SK-N-SH treated with all-trans-retinoic acid at 6 μM for 48 hours (cell line): ENCODE measurements around the gene OPRL1.

Source experiments
- ATAC-seq: fragments of 200-7000 bp; cut with Tn5 transposase; 3 replicates; pipeline ENCODE4 v1.9.1; 2020; ENCODE audit warnings: mild to moderate bottlenecking, moderate library complexity
- ARNTL ChIP-seq: fragments of 450-650 bp; formaldehyde crosslinking; IDR thresholded peaks from 2 replicates; pipeline ENCODE4 v1.5.0; 2020; ENCODE audit warnings: low read depth, mild to moderate bottlenecking, moderate library complexity, borderline replicate concordance
- BACH2 ChIP-seq: fragments of 250-450 bp; sonication (Bioruptor Pico); IDR thresholded peaks from 2 replicates; pipeline ENCODE4 v1.9.0; 2021; ENCODE audit warnings: mild to moderate bottlenecking, borderline replicate concordance
- ESRRG ChIP-seq: fragments of 250-450 bp; sonication (Bioruptor Pico); IDR thresholded peaks from 2 replicates; pipeline ENCODE4 v1.6.1; 2021; ENCODE audit warnings: mild to moderate bottlenecking
- GLIS3 ChIP-seq: fragments of 250-450 bp; sonication (Bioruptor Pico); IDR thresholded peaks from 2 replicates; pipeline ENCODE4 v1.5.0; 2020; ENCODE audit warnings: mild to moderate bottlenecking, moderate library complexity
- ISL1 ChIP-seq: fragments of 250-450 bp; sonication (Bioruptor Pico); IDR thresholded peaks from 2 replicates; pipeline ENCODE4 v2.1.2; 2022; ENCODE audit warnings: mild to moderate bottlenecking, moderate library complexity
- PPARA ChIP-seq: fragments of 250-450 bp; sonication (Bioruptor Pico); IDR thresholded peaks from 2 replicates; pipeline ENCODE4 v1.5.0; 2020; ENCODE audit warnings: mild to moderate bottlenecking, borderline replicate concordance
- RARB ChIP-seq: fragments of 250-450 bp; sonication (Bioruptor Pico); IDR thresholded peaks from 2 replicates; pipeline ENCODE4 v1.8.0; 2021; ENCODE audit warnings: mild to moderate bottlenecking, moderate library complexity
- SNAI2 ChIP-seq: fragments of 250-450 bp; sonication (Bioruptor Pico); IDR thresholded peaks from 2 replicates; pipeline ENCODE4 v1.5.0; 2020; ENCODE audit warnings: mild to moderate bottlenecking, moderate library complexity
- TOX ChIP-seq: fragments of 250-450 bp; sonication (Bioruptor Pico); IDR thresholded peaks from 2 replicates; pipeline ENCODE4 v1.8.0; 2021; ENCODE audit warnings: mild to moderate bottlenecking, moderate library complexity, borderline replicate concordance
- ZC3H10 ChIP-seq: fragments of 250-450 bp; sonication (Bioruptor Pico); IDR thresholded peaks from 2 replicates; pipeline ENCODE4 v1.5.1; 2021; ENCODE audit warnings: mild to moderate bottlenecking, moderate library complexity
- ZFP3 ChIP-seq: fragments of 250-450 bp; sonication (Bioruptor Pico); IDR thresholded peaks from 2 replicates; pipeline ENCODE4 v1.5.0; 2020; ENCODE audit warnings: mild to moderate bottlenecking, moderate library complexity
- ZFP30 ChIP-seq: fragments of 450-650 bp; formaldehyde crosslinking; IDR thresholded peaks from 2 replicates; pipeline ENCODE4 v1.5.0; 2022; ENCODE audit warnings: mild to moderate bottlenecking, moderate library complexity
- ZNF565 ChIP-seq: fragments of 450-650 bp; formaldehyde crosslinking; conservative IDR thresholded peaks from 2 replicates; pipeline ENCODE4 v1.5.0; 2020; ENCODE audit warnings: low read depth, mild to moderate bottlenecking, moderate library complexity
- ZNF70 ChIP-seq: fragments of 450-650 bp; formaldehyde crosslinking; IDR thresholded peaks from 2 replicates; pipeline ENCODE4 v1.5.0; 2020; ENCODE audit warnings: mild to moderate bottlenecking, moderate library complexity
- ZNF8 ChIP-seq: fragments of 450-650 bp; formaldehyde crosslinking; IDR thresholded peaks from 2 replicates; pipeline ENCODE4 v1.5.0; 2020; ENCODE audit warnings: mild to moderate bottlenecking, moderate library complexity
- TF ChIP-seq, protein P1 (sequence below): fragments of 250-450 bp; sonication (Bioruptor Pico); IDR thresholded peaks from 2 replicates; pipeline ENCODE4 v1.5.1; 2021; ENCODE audit warnings: mild to moderate bottlenecking, moderate library complexity
- TF ChIP-seq, protein P2 (sequence below): fragments of 250-450 bp; sonication (Bioruptor Pico); IDR thresholded peaks from 2 replicates; pipeline ENCODE4 v1.5.1; 2020; ENCODE audit warnings: low read depth, mild to moderate bottlenecking, moderate library complexity

The OPRL1 gene

DNA sequence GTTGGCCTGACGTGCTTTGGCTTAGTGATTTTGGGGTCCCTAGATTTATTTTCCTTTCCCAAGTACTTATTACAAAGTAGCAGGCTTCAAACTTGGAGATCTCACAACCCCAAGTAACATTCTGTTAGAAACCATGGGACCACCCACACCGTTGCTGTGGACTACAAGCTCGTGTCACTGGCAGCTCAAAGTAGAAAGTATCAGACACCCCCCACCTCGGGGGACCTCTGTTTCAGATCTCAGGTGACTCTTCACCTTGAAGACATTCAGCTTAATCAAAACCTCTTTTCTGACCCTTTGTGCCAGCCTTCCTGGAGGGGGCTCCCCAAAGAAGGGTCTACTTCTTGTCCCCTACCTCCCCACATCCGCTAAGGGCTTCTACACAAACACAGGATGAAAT lies 68.7 kb downstream of the OPRL1 start (continued):
- TF ChIP-seq, protein P1, sequence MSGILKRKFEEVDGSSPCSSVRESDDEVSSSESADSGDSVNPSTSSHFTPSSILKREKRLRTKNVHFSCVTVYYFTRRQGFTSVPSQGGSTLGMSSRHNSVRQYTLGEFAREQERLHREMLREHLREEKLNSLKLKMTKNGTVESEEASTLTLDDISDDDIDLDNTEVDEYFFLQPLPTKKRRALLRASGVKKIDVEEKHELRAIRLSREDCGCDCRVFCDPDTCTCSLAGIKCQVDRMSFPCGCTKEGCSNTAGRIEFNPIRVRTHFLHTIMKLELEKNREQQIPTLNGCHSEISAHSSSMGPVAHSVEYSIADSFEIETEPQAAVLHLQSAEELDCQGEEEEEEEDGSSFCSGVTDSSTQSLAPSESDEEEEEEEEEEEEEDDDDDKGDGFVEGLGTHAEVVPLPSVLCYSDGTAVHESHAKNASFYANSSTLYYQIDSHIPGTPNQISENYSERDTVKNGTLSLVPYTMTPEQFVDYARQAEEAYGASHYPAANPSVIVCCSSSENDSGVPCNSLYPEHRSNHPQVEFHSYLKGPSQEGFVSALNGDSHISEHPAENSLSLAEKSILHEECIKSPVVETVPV = no peak
- no peak for TF ChIP-seq BACH2 (CRISPR knock-in tag)
- TF ChIP-seq, all 23 proteins: peak for 0

DNA sequence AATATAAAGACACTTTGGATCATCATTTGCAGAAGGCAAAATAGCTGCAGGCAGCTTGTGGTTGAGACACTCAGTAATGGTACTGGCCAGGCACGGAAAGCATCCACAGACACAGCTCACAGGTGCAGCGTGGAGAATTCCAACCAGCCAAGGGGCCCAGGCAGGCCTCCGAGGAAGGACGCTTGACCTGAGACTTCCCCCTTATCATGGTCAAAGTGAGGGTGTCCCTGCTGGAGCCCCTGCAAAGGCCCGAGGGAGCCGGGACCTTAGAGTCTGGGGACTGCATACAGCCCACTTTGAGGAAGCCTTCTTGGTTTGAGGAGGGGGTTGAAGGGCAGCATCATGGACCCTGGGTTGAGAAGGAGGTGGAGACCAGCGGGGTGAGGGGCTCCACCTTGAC lies 69.3 kb downstream of the OPRL1 start:
- no peak for ATAC-seq
- TF ChIP-seq ZNF70 (CRISPR knock-in tag) = no peak
- TF ChIP-seq BACH2 (CRISPR knock-in tag) = no peak
- TF ChIP-seq TOX (CRISPR knock-in tag) = no peak
- no peak for TF ChIP-seq ESRRG
- TF ChIP-seq, all 23 proteins: peak for 0

DNA sequence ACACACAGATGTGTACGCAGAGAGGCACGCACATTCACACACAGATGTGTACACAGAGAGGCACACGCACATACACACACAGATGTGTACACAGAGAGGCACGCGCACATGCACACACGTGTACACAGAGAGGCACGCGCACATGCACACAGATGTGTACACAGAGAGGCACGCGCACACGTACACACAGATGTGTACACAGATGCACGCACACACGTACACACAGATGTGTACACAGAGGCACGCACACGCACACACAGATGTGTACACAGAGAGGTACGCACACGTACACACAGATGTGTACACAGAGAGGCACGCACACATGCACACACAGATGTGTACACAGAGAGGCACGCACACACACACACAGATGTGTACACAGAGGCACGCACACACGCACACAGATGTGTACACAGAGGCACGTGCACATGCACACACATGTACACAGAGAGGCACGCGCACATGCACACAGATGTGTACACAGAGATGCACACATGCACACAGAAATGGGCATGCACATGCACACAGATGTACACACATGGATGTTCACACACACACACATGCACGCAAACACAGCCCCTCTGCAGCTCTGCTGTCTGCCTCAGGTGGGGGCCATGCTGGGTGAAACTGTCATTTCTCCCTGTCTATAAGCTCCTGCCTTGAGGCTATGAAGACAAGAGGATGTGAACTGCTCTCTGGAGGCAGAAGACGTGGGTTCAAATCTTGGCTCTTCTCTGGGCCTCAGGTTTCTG lies 70.1 kb downstream of the OPRL1 start:
- TF ChIP-seq ARNTL (CRISPR knock-in tag) (no peak), ZFP30 (CRISPR knock-in tag) (no peak), ZC3H10 (no peak), PPARA (CRISPR knock-in tag) (no peak), GLIS3 (CRISPR knock-in tag) (no peak), SNAI2 (CRISPR knock-in tag) (no peak), ISL1 (CRISPR knock-in tag) (no peak), ESRRG (no peak), RARB (CRISPR knock-in tag) (no peak), ZNF8 (no peak), ZFP3 (CRISPR knock-in tag) (no peak), ZNF565 (CRISPR knock-in tag) (no peak), BACH2 (CRISPR knock-in tag) (no peak)
- TF ChIP-seq, protein P1 = no peak
- TF ChIP-seq, protein P2, sequence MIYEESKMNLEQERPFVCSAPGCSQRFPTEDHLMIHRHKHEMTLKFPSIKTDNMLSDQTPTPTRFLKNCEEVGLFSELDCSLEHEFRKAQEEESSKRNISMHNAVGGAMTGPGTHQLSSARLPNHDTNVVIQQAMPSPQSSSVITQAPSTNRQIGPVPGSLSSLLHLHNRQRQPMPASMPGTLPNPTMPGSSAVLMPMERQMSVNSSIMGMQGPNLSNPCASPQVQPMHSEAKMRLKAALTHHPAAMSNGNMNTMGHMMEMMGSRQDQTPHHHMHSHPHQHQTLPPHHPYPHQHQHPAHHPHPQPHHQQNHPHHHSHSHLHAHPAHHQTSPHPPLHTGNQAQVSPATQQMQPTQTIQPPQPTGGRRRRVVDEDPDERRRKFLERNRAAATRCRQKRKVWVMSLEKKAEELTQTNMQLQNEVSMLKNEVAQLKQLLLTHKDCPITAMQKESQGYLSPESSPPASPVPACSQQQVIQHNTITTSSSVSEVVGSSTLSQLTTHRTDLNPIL = no peak
- no peak for ATAC-seq
